Neural cell (in vitro differentiated cells): ENCODE results near the gene TBX19. TPM values are rescaled to one million over a fixed set of nuclear protein-coding genes. Genes with fewer than 3 reads are reported as not detected.

ENCODE experiments used
- H2AFZ ChIP-seq: fragments of 200-600, 300-800 bp; sonication (generic), shearing (Covaris generic); 2 replicates; pipeline ENCODE4 v1.6.0; 2014; ENCODE audit warnings: low read depth, mild to moderate bottlenecking, antibody characterized with exemption, low read length, moderate library complexity
- H3F3A ChIP-seq: fragments of 200-600 bp; shearing (Covaris generic); 2 replicates; pipeline ENCODE4 v1.6.1; 2016; ENCODE audit warnings: mild to moderate bottlenecking, moderate library complexity, mixed read lengths, antibody characterized with exemption, low read length; ENCODE audit not compliant: insufficient read depth, poor library complexity, severe bottlenecking
- H3K27ac ChIP-seq: fragments of 200-600, 300-800 bp; sonication (generic), shearing (Covaris generic); 2 replicates; pipeline ENCODE4 v1.5.1; 2014; ENCODE audit warnings: mild to moderate bottlenecking, low read length, moderate library complexity
- H3K27me3 ChIP-seq: fragments of 300-800, 200-600 bp; sonication (generic), shearing (Covaris generic); 2 replicates; pipeline ENCODE4 v1.6.0; 2014; ENCODE audit warnings: mild to moderate bottlenecking, low read depth, low read length, moderate library complexity; ENCODE audit not compliant: insufficient read depth
- H3K36me3 ChIP-seq: fragments of 300-800, 200-600 bp; sonication (generic), shearing (Covaris generic); 2 replicates; pipeline ENCODE4 v1.5.1; 2014; ENCODE audit warnings: mild to moderate bottlenecking, antibody characterized with exemption, low read length, moderate library complexity; ENCODE audit not compliant: insufficient read depth
- H3K4me2 ChIP-seq: fragments of 300-800, 200-600 bp; sonication (generic), shearing (Covaris generic); 2 replicates; pipeline ENCODE4 v1.6.0; 2014; ENCODE audit warnings: mild to moderate bottlenecking, low read length
- H3K4me3 ChIP-seq: fragments of 300-800, 200-600 bp; sonication (generic), shearing (Covaris generic); 2 replicates; pipeline ENCODE4 v1.5.1; 2014; ENCODE audit warnings: mild to moderate bottlenecking, low read length, moderate library complexity
- H3K79me2 ChIP-seq: fragments of 200-600 bp; shearing (Covaris generic); replicated peaks from 2 replicates; pipeline ENCODE4 v1.6.0; 2014; ENCODE audit warnings: mild to moderate bottlenecking, low read length, moderate library complexity; ENCODE audit not compliant: insufficient read depth
- H3K9ac ChIP-seq: fragments of 300-800, 200-600 bp; sonication (generic), shearing (Covaris generic); 2 replicates; pipeline ENCODE4 v1.6.1; 2016; ENCODE audit warnings: mild to moderate bottlenecking, low read length, mixed read lengths
- H3K9me2 ChIP-seq: fragments of 200-600 bp; shearing (Covaris generic); 2 replicates; pipeline ENCODE4 v1.6.1; 2016; ENCODE audit warnings: mild to moderate bottlenecking, low read length, mixed read lengths; ENCODE audit not compliant: insufficient read depth
- H3K9me3 ChIP-seq: fragments of 200-600, 300-800 bp; sonication (generic), shearing (Covaris generic); 2 replicates; pipeline ENCODE4 v1.6.1; 2016; ENCODE audit warnings: mild to moderate bottlenecking, mixed run types, low read length, moderate library complexity, mixed read lengths
- H4K20me1 ChIP-seq: fragments of 200-600 bp; shearing (Covaris generic); 2 replicates; pipeline ENCODE4 v1.6.1; 2016; ENCODE audit warnings: mild to moderate bottlenecking, mixed run types; ENCODE audit not compliant: insufficient read depth
- EP300 ChIP-seq: fragments of 450-650 bp; conservative IDR thresholded peaks from 2 replicates; pipeline ENCODE4 v1.6.1; 2014; ENCODE audit warnings: antibody characterized with exemption, mild to moderate bottlenecking, moderate library complexity; ENCODE audit not compliant: poor library complexity, severe bottlenecking
- EZH2 ChIP-seq: fragments of 200-600, 300-800 bp; shearing (Covaris generic), sonication (generic); IDR thresholded peaks from 2 replicates; pipeline ENCODE4 v1.6.1; 2014; ENCODE audit warnings: antibody characterized with exemption, low read length, borderline replicate concordance, mild to moderate bottlenecking; ENCODE audit not compliant: insufficient read depth, poor library complexity, severe bottlenecking
- MXI1 ChIP-seq: fragments of 450-650 bp; conservative IDR thresholded peaks from 2 replicates; pipeline ENCODE4 v1.6.1; 2014; ENCODE audit warnings: antibody characterized with exemption, mild to moderate bottlenecking; ENCODE audit not compliant: poor library complexity, severe bottlenecking
- POLR2AphosphoS5 ChIP-seq: IDR thresholded peaks from 2 replicates; pipeline ENCODE4 v1.6.1; 2012
- RAD21 ChIP-seq: fragments of 450-650 bp; conservative IDR thresholded peaks from 2 replicates; pipeline ENCODE4 v1.6.1; 2014; ENCODE audit warnings: antibody characterized with exemption, mild to moderate bottlenecking, moderate library complexity
- SMC3 ChIP-seq: fragments of 450-650 bp; conservative IDR thresholded peaks from 2 replicates; pipeline ENCODE4 v1.6.1; 2014; ENCODE audit warnings: antibody characterized with exemption, mild to moderate bottlenecking, moderate library complexity; ENCODE audit not compliant: poor library complexity
- TAF1 ChIP-seq: IDR thresholded peaks from 2 replicates; pipeline ENCODE4 v1.6.1; 2012; ENCODE audit warnings: low read depth
- polyA plus RNA-seq: library from polyadenylated mRNA; depleted of rRNA; stranded (reverse); fragments of >200 nt; gene quantifications from 2 replicates; pipeline ENCODE4 v1.2.3, GENCODE V29; 2014
- TF ChIP-seq, protein P1 (sequence below): fragments of 450-650 bp; IDR thresholded peaks from 2 replicates; pipeline ENCODE4 v1.5.1; 2014; ENCODE audit warnings: antibody characterized with exemption, mild to moderate bottlenecking, moderate library complexity; ENCODE audit not compliant: poor library complexity, severe bottlenecking
- TF ChIP-seq, protein P2 (sequence below): IDR thresholded peaks from 2 replicates; pipeline ENCODE4 v1.6.1; 2012; ENCODE audit warnings: borderline replicate concordance

Gene TBX19
- polyA plus RNA-seq, 1 donor from 2014 or later: 0.42 TPM

DNA sequence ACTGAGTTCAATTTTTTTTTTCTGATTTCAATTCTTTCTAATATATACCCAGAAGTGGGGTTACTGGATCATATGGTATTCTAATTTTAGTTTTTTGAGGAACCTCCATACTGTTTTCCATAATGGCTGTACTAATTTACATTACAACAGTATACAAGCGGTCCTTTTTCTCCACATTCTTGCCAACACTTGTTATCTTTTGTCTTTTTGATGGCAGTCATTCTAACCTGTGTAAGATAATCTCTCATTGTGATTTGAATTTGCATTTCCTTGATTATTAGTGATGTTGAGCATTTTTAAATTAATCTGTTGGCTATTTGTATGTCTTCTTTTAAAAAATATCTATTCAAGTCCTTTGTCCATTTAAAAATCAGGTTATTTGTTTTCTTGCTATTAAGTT lies 21.1 kb upstream of the TBX19 start:
- no peaks in the 10 kb centered on the region for H4K20me1 ChIP-seq
- TF ChIP-seq RAD21 (no peak), POLR2AphosphoS5 (no peak)
- H3K9me3 ChIP-seq: peaks cover 6% of the 10 kb centered on the region
- H3K79me2 ChIP-seq: no peaks in the 10 kb centered on the region
- H3K9me2 ChIP-seq: no peaks in the 10 kb centered on the region
- H3K36me3 ChIP-seq: no peaks in the 10 kb centered on the region
- no peak overlapping the region for H3K4me3 ChIP-seq
- H2AFZ ChIP-seq: no peak overlapping the region
- H3F3A ChIP-seq: no peaks in the 10 kb centered on the region
- H3K27ac ChIP-seq: no peak overlapping the region
- no peak overlapping the region for H3K4me2 ChIP-seq
- H3K9ac ChIP-seq: no peak overlapping the region
- no peaks in the 10 kb centered on the region for H3K27me3 ChIP-seq

DNA sequence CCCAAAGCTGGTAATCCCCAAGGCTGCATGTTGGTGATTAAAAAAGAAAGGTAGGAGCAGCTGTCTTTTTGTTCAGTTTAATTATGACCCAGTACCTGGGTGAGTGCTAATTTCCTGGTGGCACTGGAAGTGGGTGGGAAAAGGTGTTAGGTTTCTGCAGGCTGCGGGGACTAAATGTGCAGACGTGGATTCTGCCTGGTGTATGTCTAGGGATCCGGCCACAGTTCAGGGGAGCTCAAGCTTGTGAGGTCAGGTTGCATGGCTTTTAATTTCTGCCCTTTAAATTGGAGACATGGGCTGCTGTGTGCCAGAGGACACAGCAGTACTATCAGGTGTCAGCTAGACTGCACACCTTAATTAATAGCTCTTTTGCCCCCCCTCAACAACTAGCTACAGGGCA lies 20.3 kb upstream of the TBX19 start:
- no peaks in the 10 kb centered on the region for H3K27me3 ChIP-seq
- no peak overlapping the region for H2AFZ ChIP-seq
- no peaks in the 10 kb centered on the region for H3K9me2 ChIP-seq
- H3K9me3 ChIP-seq: peaks cover 6% of the 10 kb centered on the region
- no peaks in the 10 kb centered on the region for H4K20me1 ChIP-seq
- no peaks in the 10 kb centered on the region for H3K36me3 ChIP-seq
- no peaks in the 10 kb centered on the region for H3F3A ChIP-seq
- no peaks in the 10 kb centered on the region for H3K79me2 ChIP-seq
- H3K27ac ChIP-seq: no peak overlapping the region
- H3K4me3 ChIP-seq: no peak overlapping the region
- H3K4me2 ChIP-seq: no peak overlapping the region
- no peak overlapping the region for H3K9ac ChIP-seq
- TF ChIP-seq RAD21 (no peak), MXI1 (no peak), EP300 (no peak), SMC3 (no peak), POLR2AphosphoS5 (no peak), TAF1 (no peak), EZH2 (no peak)
- TF ChIP-seq, protein P1, sequence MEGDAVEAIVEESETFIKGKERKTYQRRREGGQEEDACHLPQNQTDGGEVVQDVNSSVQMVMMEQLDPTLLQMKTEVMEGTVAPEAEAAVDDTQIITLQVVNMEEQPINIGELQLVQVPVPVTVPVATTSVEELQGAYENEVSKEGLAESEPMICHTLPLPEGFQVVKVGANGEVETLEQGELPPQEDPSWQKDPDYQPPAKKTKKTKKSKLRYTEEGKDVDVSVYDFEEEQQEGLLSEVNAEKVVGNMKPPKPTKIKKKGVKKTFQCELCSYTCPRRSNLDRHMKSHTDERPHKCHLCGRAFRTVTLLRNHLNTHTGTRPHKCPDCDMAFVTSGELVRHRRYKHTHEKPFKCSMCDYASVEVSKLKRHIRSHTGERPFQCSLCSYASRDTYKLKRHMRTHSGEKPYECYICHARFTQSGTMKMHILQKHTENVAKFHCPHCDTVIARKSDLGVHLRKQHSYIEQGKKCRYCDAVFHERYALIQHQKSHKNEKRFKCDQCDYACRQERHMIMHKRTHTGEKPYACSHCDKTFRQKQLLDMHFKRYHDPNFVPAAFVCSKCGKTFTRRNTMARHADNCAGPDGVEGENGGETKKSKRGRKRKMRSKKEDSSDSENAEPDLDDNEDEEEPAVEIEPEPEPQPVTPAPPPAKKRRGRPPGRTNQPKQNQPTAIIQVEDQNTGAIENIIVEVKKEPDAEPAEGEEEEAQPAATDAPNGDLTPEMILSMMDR: no peak
- TF ChIP-seq, protein P2, sequence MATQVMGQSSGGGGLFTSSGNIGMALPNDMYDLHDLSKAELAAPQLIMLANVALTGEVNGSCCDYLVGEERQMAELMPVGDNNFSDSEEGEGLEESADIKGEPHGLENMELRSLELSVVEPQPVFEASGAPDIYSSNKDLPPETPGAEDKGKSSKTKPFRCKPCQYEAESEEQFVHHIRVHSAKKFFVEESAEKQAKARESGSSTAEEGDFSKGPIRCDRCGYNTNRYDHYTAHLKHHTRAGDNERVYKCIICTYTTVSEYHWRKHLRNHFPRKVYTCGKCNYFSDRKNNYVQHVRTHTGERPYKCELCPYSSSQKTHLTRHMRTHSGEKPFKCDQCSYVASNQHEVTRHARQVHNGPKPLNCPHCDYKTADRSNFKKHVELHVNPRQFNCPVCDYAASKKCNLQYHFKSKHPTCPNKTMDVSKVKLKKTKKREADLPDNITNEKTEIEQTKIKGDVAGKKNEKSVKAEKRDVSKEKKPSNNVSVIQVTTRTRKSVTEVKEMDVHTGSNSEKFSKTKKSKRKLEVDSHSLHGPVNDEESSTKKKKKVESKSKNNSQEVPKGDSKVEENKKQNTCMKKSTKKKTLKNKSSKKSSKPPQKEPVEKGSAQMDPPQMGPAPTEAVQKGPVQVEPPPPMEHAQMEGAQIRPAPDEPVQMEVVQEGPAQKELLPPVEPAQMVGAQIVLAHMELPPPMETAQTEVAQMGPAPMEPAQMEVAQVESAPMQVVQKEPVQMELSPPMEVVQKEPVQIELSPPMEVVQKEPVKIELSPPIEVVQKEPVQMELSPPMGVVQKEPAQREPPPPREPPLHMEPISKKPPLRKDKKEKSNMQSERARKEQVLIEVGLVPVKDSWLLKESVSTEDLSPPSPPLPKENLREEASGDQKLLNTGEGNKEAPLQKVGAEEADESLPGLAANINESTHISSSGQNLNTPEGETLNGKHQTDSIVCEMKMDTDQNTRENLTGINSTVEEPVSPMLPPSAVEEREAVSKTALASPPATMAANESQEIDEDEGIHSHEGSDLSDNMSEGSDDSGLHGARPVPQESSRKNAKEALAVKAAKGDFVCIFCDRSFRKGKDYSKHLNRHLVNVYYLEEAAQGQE: no peak

DNA sequence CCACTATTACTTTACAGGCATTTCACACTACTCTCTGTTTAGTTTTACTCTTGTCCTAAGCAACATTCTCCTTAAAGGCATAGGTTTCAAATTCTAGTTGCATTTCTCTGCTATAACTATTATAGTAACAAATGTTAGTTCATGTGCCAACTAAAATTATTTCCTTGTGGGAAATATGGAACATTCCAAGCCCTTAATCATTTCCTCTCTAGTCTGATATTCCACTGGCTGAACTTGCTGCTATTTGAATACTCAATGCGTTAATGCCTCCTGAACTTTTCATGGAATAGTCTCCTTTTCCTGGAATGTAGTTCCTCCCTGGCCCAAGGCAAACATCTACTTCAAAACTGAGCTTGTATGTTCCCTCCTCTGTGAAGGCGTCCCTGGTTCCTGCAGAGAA lies 19.3 kb upstream of the TBX19 start:
- Histone ChIP-seq H3K9ac (no peak overlapping the region), H3K27ac (no peak overlapping the region), H3K9me3 (peaks cover 3% of the 10 kb centered on the region), H3K79me2 (no peaks in the 10 kb centered on the region), H3K36me3 (no peaks in the 10 kb centered on the region), H2AFZ (no peak overlapping the region), H3K4me3 (no peak overlapping the region), H3K27me3 (no peaks in the 10 kb centered on the region), H3F3A (no peaks in the 10 kb centered on the region), H3K4me2 (no peak overlapping the region), H4K20me1 (no peaks in the 10 kb centered on the region), H3K9me2 (no peaks in the 10 kb centered on the region)
- TF ChIP-seq TAF1 (no peak), EZH2 (no peak), MXI1 (no peak), RAD21 (no peak), EP300 (no peak), POLR2AphosphoS5 (no peak)
- TF ChIP-seq, protein P1: no peak
